ENCODE data around the gene AK3. TPM values are rescaled to one million over a fixed set of nuclear protein-coding genes. Genes with fewer than 3 reads are reported as not detected.

The AK3 gene
- total and polyA plus RNA-seq, 10 of the 15 experiments (the other 5 are each of a cell fraction or from before 2014, with no cell fraction given) = 14.2 to 86.6 (median 43.9) TPM

DNA sequence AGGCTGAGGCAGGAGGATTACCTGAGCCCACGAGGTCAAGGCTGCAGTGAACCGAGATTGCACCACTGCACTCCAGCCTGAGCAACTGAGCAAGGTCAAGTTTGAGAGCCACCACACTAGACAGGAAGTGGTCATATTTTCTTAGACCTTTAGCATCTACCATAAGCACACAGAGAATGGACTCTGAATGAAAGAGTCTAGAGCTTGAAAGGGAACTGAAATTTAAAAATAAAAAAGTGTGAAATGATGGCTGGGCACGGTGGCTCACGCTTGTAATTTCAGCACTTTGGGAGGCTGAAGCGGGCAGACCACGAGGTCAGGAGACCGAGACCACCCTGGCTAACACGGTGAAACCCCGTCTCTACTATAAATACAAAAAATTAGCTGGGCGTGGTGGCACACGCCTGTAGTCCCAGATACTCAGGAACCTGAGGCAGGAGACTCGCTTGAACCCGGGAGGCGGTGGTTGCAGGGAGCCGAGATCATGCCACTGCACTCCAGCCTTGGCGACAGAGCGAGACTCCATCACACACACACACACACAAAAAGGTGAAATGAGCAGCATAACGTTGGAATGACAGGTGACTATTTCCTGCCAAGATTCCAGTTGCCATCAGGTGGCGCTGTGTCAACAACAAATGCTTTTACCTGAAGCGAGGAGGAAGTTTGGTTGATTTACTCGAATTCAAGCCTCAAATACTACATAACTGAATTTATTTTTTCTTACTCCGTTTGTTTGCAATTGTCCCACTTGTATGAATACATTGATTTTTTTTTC lies 21.3 kb upstream of the AK3 start (continued):
- TF ChIP-seq PAX5 (IDR thresholded peaks at IDR 0.05; ENCODE audit: borderline replicate concordance, low read depth, low read length) = no peak
- TF ChIP-seq BHLHE40 (IDR thresholded peaks at IDR 0.05; ENCODE audit: borderline replicate concordance in 1 of 2, low read depth in 2 of 2, low read length in 1 of 2) = peak; percentile 69 to 92; a peak in 3 of 4 replicates
- TF ChIP-seq, protein P1, sequence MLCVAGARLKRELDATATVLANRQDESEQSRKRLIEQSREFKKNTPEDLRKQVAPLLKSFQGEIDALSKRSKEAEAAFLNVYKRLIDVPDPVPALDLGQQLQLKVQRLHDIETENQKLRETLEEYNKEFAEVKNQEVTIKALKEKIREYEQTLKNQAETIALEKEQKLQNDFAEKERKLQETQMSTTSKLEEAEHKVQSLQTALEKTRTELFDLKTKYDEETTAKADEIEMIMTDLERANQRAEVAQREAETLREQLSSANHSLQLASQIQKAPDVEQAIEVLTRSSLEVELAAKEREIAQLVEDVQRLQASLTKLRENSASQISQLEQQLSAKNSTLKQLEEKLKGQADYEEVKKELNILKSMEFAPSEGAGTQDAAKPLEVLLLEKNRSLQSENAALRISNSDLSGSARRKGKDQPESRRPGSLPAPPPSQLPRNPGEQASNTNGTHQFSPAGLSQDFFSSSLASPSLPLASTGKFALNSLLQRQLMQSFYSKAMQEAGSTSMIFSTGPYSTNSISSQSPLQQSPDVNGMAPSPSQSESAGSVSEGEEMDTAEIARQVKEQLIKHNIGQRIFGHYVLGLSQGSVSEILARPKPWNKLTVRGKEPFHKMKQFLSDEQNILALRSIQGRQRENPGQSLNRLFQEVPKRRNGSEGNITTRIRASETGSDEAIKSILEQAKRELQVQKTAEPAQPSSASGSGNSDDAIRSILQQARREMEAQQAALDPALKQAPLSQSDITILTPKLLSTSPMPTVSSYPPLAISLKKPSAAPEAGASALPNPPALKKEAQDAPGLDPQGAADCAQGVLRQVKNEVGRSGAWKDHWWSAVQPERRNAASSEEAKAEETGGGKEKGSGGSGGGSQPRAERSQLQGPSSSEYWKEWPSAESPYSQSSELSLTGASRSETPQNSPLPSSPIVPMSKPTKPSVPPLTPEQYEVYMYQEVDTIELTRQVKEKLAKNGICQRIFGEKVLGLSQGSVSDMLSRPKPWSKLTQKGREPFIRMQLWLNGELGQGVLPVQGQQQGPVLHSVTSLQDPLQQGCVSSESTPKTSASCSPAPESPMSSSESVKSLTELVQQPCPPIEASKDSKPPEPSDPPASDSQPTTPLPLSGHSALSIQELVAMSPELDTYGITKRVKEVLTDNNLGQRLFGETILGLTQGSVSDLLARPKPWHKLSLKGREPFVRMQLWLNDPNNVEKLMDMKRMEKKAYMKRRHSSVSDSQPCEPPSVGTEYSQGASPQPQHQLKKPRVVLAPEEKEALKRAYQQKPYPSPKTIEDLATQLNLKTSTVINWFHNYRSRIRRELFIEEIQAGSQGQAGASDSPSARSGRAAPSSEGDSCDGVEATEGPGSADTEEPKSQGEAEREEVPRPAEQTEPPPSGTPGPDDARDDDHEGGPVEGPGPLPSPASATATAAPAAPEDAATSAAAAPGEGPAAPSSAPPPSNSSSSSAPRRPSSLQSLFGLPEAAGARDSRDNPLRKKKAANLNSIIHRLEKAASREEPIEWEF (IDR thresholded peaks at IDR 0.05; ENCODE audit: insufficient replicate concordance, low read depth, low read length) = no peak
- TF ChIP-seq ZZZ3 (IDR thresholded peaks at IDR 0.05; ENCODE audit: control insufficient read depth, insufficient read length, low read depth) = no peak
- TF ChIP-seq FOXK2 (IDR thresholded peaks at IDR 0.05) = no peak
- TF ChIP-seq ESRRA (IDR thresholded peaks at IDR 0.05; ENCODE audit: low read length) = no peak
- no peak for TF ChIP-seq WRNIP1 (IDR thresholded peaks at IDR 0.05; ENCODE audit: borderline replicate concordance, low read depth, low read length)
- peak; percentile 60; the same call in 1 of the 2 replicates for TF ChIP-seq ZSCAN29 (IDR thresholded peaks at IDR 0.05)
- TF ChIP-seq NR2C1 (IDR thresholded peaks at IDR 0.05) = peak; percentile 35; the same call in 1 of the 2 replicates
- no peak for TF ChIP-seq TARDBP (IDR thresholded peaks at IDR 0.05; ENCODE audit: borderline replicate concordance)
- TF ChIP-seq, protein P2, sequence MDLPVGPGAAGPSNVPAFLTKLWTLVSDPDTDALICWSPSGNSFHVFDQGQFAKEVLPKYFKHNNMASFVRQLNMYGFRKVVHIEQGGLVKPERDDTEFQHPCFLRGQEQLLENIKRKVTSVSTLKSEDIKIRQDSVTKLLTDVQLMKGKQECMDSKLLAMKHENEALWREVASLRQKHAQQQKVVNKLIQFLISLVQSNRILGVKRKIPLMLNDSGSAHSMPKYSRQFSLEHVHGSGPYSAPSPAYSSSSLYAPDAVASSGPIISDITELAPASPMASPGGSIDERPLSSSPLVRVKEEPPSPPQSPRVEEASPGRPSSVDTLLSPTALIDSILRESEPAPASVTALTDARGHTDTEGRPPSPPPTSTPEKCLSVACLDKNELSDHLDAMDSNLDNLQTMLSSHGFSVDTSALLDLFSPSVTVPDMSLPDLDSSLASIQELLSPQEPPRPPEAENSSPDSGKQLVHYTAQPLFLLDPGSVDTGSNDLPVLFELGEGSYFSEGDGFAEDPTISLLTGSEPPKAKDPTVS (IDR thresholded peaks at IDR 0.05; ENCODE audit: low read depth, low read length) = no peak
- TF ChIP-seq, protein P3, sequence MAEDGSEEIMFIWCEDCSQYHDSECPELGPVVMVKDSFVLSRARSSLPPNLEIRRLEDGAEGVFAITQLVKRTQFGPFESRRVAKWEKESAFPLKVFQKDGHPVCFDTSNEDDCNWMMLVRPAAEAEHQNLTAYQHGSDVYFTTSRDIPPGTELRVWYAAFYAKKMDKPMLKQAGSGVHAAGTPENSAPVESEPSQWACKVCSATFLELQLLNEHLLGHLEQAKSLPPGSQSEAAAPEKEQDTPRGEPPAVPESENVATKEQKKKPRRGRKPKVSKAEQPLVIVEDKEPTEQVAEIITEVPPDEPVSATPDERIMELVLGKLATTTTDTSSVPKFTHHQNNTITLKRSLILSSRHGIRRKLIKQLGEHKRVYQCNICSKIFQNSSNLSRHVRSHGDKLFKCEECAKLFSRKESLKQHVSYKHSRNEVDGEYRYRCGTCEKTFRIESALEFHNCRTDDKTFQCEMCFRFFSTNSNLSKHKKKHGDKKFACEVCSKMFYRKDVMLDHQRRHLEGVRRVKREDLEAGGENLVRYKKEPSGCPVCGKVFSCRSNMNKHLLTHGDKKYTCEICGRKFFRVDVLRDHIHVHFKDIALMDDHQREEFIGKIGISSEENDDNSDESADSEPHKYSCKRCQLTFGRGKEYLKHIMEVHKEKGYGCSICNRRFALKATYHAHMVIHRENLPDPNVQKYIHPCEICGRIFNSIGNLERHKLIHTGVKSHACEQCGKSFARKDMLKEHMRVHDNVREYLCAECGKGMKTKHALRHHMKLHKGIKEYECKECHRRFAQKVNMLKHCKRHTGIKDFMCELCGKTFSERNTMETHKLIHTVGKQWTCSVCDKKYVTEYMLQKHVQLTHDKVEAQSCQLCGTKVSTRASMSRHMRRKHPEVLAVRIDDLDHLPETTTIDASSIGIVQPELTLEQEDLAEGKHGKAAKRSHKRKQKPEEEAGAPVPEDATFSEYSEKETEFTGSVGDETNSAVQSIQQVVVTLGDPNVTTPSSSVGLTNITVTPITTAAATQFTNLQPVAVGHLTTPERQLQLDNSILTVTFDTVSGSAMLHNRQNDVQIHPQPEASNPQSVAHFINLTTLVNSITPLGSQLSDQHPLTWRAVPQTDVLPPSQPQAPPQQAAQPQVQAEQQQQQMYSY (CRISPR knock-in tag; IDR thresholded peaks at IDR 0.05) = no peak
- no peak for TF ChIP-seq SUPT20H (IDR thresholded peaks at IDR 0.05; ENCODE audit: borderline replicate concordance, control insufficient read depth, low read depth, low read length)
- TF ChIP-seq TCF12 (IDR thresholded peaks at IDR 0.05; ENCODE audit: low read depth, low read length) = no peak
- TF ChIP-seq ZNF384 (IDR thresholded peaks at IDR 0.05; ENCODE audit: borderline replicate concordance, low read depth, low read length) = peak; percentile 19; the same call in 1 of the 2 replicates
- TF ChIP-seq RELA (IDR thresholded peaks at IDR 0.05; ENCODE audit: borderline replicate concordance, partially characterized antibody) = no peak
- TF ChIP-seq FOXM1 (IDR thresholded peaks at IDR 0.05; ENCODE audit: low read depth, low read length) = peak; percentile 38; the same call in 1 of the 2 replicates
- no peak for TF ChIP-seq YBX1 (IDR thresholded peaks at IDR 0.05)
